Glutamatergic neuron (in vitro differentiated cells): ENCODE data around the gene ADCY5. TPM values are rescaled to one million over a fixed set of nuclear protein-coding genes. Genes with fewer than 3 reads are reported as not detected.

Experiments
- DNase-seq: peaks from one replicate; pipeline ENCODE4 v3.0.0; 2022
- H3K27ac Mint-ChIP-seq: one replicate; pipeline ENCODE4 v1.8.0; 2020; ENCODE audit warnings: mild to moderate bottlenecking, mixed read lengths, inconsistent platforms; ENCODE audit not compliant: unreplicated experiment
- H3K27me3 Mint-ChIP-seq: one replicate; pipeline ENCODE4 v1.8.0; 2020; ENCODE audit warnings: mild to moderate bottlenecking, moderate library complexity, mixed read lengths, inconsistent platforms; ENCODE audit not compliant: unreplicated experiment
- H3K36me3 Mint-ChIP-seq: one replicate; pipeline ENCODE4 v1.8.0; 2020; ENCODE audit warnings: mild to moderate bottlenecking, mixed read lengths, inconsistent platforms; ENCODE audit not compliant: unreplicated experiment
- H3K4me1 Mint-ChIP-seq: one replicate; pipeline ENCODE4 v1.8.0; 2020; ENCODE audit warnings: mild to moderate bottlenecking, low read depth, mixed read lengths, inconsistent platforms; ENCODE audit not compliant: unreplicated experiment
- H3K4me3 Mint-ChIP-seq: one replicate; pipeline ENCODE4 v1.8.0; 2020; ENCODE audit warnings: mild to moderate bottlenecking, mixed read lengths, inconsistent platforms; ENCODE audit not compliant: unreplicated experiment
- H3K9me3 Mint-ChIP-seq: one replicate; pipeline ENCODE4 v1.8.0; 2020; ENCODE audit warnings: mild to moderate bottlenecking, moderate library complexity, mixed read lengths, inconsistent platforms; ENCODE audit not compliant: unreplicated experiment
- CTCF ChIP-seq: fragments of 200-600 bp; sonication (generic); IDR thresholded peaks from one replicate; pipeline ENCODE4 v1.5.0; 2021; ENCODE audit not compliant: partially characterized antibody, unreplicated experiment
- total RNA-seq: library from RNA; stranded (reverse); fragmentation: NEBNext Ultra II Directional; extraction: Animal tissue kit (Norgen Biotek cat#: 25700); gene quantifications from one replicate; pipeline ENCODE4 v1.2.1, GENCODE V29; 2021; ENCODE audit not compliant: unreplicated experiment

The ADCY5 gene
- total RNA-seq, 1 donor from 2014 or later, result 2.1 TPM

DNA sequence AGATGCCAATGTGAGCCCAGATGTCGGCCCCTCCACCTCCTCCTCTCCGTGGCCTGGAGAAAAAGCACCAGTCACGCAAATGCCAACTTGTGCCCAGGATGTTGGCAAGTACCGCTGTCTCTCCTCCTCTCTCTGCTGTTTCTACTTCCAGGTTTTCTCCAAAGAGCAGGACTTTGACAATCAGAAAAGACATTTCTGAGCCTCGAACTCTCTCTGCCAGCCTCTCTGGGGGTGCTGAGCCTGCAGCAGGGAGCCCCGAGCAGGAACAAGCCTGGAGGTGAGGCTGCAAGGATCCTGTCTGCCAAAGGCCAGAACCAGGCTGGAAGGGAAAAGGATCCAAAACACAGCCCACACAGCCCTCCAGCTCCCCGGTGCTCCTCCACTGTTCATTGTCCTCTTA lies 157.5 kb downstream of the ADCY5 start:
- TF ChIP-seq CTCF, result no peak
- no peak for DNase-seq
- no peak overlapping the region for H3K4me3 Mint-ChIP-seq
- peaks cover 19% of the 10 kb centered on the region for H3K36me3 Mint-ChIP-seq
- no peak overlapping the region for H3K27ac Mint-ChIP-seq
- peaks cover 14% of the 10 kb centered on the region for H3K27me3 Mint-ChIP-seq
- peaks cover 6% of the 10 kb centered on the region for H3K9me3 Mint-ChIP-seq
- peaks cover 14% of the 10 kb centered on the region for H3K4me1 Mint-ChIP-seq

DNA sequence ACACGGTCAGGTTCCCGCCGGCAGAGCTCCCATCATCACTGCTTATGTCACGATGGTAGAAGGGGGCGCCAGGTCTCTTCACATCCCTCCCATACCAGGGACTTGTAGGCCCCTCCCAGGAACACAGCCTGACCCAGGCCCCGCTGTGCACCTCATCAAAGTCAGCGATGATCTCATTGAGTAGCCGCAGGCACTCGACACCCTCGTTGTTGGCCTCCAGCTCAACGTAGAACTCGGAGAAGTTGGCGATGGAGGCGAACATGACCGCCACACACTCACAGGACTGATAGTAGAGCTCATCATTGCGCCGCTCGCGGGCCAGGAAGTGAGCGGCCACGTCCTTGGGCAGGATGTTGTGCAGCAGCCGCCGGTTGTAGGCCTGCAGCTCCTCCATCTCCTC lies 157.9 kb downstream of the ADCY5 start:
- H3K4me3 Mint-ChIP-seq, result no peak overlapping the region
- DNase-seq, result no peak
- peaks cover 14% of the 10 kb centered on the region for H3K4me1 Mint-ChIP-seq
- H3K9me3 Mint-ChIP-seq, result peaks cover 6% of the 10 kb centered on the region
- no peak for TF ChIP-seq CTCF
- no peak overlapping the region for H3K27ac Mint-ChIP-seq
- peaks cover 19% of the 10 kb centered on the region for H3K36me3 Mint-ChIP-seq
- peaks cover 11% of the 10 kb centered on the region for H3K27me3 Mint-ChIP-seq

DNA sequence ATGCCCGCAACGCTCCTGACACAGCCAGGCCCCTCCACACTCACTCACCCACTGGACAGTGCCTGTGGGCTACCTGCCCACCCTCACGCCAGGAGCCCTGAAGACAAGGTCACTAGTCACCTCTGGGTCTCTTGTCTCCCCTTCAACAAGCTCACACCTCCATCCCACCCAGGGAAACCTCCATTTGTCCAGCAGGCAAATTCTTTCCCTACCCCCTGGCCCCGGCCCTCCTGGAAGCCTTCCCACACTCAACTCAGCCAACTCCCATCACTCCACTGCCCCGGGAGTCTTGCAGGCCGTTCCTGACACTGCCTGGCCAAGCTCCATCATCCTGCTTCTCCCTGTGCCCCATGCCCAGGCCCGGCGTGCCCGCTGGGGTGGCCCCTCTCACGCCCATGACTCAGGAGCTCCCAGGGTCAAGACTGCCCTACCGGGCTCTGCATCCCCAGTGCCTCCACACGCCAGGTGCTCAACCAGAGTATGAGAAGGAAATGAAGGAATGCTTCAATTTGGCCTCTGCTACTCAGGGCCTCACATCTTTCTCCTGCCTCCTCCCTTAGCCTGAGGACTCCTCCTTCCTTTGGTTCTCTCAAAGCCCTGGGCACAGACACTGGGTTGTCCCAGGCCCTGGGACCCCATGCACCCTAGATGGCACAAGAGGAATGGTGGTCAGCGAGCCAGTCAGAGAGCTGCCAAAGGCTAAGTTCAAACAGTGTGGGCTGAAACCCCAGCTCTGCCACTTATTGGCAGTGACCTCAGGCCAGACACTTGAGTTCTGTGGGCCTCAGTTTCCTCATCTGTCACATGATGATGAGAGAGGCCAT lies 158.6 kb downstream of the ADCY5 start:
- Mint-ChIP-seq H3K9me3 (peaks cover 6% of the 10 kb centered on the region), H3K27ac (no peak overlapping the region), H3K4me3 (no peak overlapping the region), H3K4me1 (peaks cover 17% of the 10 kb centered on the region), H3K27me3 (peaks cover 9% of the 10 kb centered on the region), H3K36me3 (peaks cover 19% of the 10 kb centered on the region)
- TF ChIP-seq CTCF, result no peak
- no peak for DNase-seq

GRCh38 chr3:123289391-123290106 lies 159.3 kb downstream of the ADCY5 start:
- peaks cover 9% of the 10 kb centered on the region for H3K27me3 Mint-ChIP-seq
- H3K9me3 Mint-ChIP-seq, result peaks cover 6% of the 10 kb centered on the region

More at GRCh38 chr3:123289391-123290106, 159.3 kb downstream of the ADCY5 start:
- H3K4me1 Mint-ChIP-seq, result peaks cover 18% of the 10 kb centered on the region
- TF ChIP-seq CTCF, result no peak
- no peak overlapping the region for H3K27ac Mint-ChIP-seq
- H3K36me3 Mint-ChIP-seq, result peaks cover 19% of the 10 kb centered on the region
- no peak overlapping the region for H3K4me3 Mint-ChIP-seq
- DNase-seq, result no peak
